ENCODE measurements around the gene FBXO41.

Gene FBXO41

DNA sequence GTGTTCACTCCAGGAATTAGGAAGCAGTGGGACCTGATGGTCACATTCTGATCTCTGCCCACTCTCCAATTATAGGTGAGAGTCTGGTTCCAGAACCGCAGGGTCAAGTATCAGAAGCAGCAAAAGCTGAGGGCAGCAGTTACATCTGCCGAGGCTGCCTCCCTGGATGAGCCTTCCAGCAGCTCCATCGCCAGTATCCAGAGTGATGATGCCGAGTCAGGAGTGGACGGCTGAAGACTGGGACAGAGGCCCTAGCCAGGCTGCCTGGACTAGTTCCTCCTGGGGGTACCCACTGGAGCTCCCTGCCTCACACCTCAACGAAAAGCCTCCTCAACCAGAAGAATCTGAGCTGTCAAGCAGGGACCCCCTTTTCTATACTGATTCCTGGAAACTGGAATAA is 73.6 kb downstream of the FBXO41 start:
- DNase-seq (ENCODE audit: low read depth): no peak
- no peak overlapping the region for H3K4me3 ChIP-seq (ENCODE audit: low read length)
- TF ChIP-seq, protein P1, sequence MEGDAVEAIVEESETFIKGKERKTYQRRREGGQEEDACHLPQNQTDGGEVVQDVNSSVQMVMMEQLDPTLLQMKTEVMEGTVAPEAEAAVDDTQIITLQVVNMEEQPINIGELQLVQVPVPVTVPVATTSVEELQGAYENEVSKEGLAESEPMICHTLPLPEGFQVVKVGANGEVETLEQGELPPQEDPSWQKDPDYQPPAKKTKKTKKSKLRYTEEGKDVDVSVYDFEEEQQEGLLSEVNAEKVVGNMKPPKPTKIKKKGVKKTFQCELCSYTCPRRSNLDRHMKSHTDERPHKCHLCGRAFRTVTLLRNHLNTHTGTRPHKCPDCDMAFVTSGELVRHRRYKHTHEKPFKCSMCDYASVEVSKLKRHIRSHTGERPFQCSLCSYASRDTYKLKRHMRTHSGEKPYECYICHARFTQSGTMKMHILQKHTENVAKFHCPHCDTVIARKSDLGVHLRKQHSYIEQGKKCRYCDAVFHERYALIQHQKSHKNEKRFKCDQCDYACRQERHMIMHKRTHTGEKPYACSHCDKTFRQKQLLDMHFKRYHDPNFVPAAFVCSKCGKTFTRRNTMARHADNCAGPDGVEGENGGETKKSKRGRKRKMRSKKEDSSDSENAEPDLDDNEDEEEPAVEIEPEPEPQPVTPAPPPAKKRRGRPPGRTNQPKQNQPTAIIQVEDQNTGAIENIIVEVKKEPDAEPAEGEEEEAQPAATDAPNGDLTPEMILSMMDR (conservative IDR thresholded peaks at IDR 0.05; ENCODE audit: low read depth, low read length): no peak

DNA sequence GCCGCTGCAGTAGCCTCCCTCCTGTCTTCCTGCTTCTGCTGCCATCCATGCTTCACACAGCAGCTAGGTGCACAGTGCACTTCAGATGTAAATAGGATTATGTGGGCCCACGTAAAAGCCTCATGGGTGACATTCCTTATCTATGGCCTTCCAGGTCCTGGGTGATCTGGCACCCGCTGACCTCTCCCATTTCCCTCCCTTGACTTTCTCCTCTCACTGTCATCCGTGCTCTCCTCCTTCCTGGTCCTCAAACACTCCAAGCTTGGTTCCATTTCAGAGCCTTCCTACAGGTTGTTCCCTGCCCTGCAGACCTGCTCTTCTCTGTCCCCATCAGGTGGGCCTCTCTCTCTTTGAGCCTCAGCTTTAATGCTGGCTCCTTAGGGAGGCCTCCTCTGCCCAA is 74.3 kb downstream of the FBXO41 start:
- TF ChIP-seq, protein P1 (conservative IDR thresholded peaks at IDR 0.05; ENCODE audit: low read depth, low read length): no peak
- no peak for DNase-seq (ENCODE audit: low read depth)
- no peak overlapping the region for H3K4me3 ChIP-seq (ENCODE audit: low read length)

DNA sequence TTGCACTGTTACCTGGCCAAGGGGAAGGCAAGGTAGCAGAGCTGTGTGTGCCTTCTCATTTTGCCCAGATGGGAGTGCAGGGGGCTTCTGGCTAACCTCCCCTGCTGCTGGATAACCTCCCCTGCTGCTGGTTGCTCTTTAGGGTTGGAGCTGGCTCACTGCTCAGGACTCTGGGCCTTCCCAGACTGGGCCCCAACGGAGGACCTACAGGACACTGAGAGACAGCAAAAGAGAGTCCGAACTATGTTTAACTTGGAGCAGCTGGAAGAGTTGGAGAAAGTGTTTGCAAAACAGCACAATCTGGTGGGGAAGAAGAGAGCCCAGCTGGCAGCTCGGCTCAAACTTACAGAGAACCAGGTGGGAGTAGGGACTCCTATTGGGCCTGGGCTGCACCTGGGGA is 76.0 kb downstream of the FBXO41 start:
- H3K4me3 ChIP-seq (ENCODE audit: low read length): no peak overlapping the region
- TF ChIP-seq, protein P1 (conservative IDR thresholded peaks at IDR 0.05; ENCODE audit: low read depth, low read length): no peak
- no peak for DNase-seq (ENCODE audit: low read depth)

DNA sequence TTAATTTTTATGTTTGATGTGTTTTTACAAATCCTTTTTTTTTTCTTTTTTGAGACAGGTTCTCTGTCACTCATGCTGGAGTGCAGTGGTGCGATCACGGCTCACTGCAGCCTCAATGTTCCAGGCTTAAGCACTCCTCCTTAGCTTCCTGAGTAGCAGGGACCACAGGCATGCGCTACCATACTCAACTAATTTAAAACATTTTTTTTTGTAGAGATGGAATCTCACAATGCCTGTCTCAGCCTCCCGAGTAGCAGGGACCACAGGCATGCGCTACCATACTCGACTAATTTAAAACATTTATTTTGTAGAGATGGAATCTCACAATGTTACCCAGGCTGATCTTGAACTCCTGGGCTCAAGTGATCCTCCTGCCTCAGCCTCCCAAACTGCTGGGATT is 78.7 kb downstream of the FBXO41 start:
- no peak overlapping the region for H3K4me3 ChIP-seq (ENCODE audit: low read length)
- DNase-seq (ENCODE audit: low read depth): no peak
- TF ChIP-seq, protein P1 (conservative IDR thresholded peaks at IDR 0.05; ENCODE audit: low read depth, low read length): no peak
